B cell (primary cell): ENCODE measurements around the gene TMC3.

Experiments used
- CTCF ChIP-seq: fragments of 200-600 bp; IDR thresholded peaks from one replicate; pipeline ENCODE4 v1.8.0; 2022; ENCODE audit warnings: antibody characterized with exemption, mild to moderate bottlenecking
- EZH2 ChIP-seq: IDR thresholded peaks from 2 replicates; pipeline ENCODE4 v1.6.1; 2012; ENCODE audit warnings: borderline replicate concordance, low read depth, mild to moderate bottlenecking, moderate library complexity, low read length; ENCODE audit not compliant: insufficient read depth, poor library complexity, severe bottlenecking

- TF ChIP-seq EZH2 (no peak), CTCF (no peak)
Observed at GRCh38 chr15:81304226-81304625, 69.8 kb downstream of the TMC3 start.
